T-cell (primary cell): ENCODE measurements around the gene RGS8. TPM values are rescaled to one million over a fixed set of nuclear protein-coding genes. Genes with fewer than 3 reads are reported as not detected.

Experiments used
- ATAC-seq, 4 experiments: fragments of 200-7000 bp in 3 of 4; fragments of 150-1000 bp in 1 of 4; cut with Tn5 transposase; replicated peaks in 1 of 4; 1 replicate in 3 of 4; 2 replicates in 1 of 4; pipeline ENCODE4 v1.10.0; 2021; ENCODE audit warnings: moderate library complexity in 3 of 4, mild to moderate bottlenecking in 2 of 4, moderate number of reproducible peaks in 1 of 4
- CTCF ChIA-PET, 2 donors: fragments of 300-600 bp; sonication (Branson Sonifier 250); formaldehyde crosslinking; loops; one replicate each; lab custom pipeline; 2022; ENCODE audit warnings: antibody characterized with exemption in 2 of 2; lab: Charles Lee
- POLR2A ChIA-PET, 2 donors: fragments of 300-600 bp; sonication (Branson Sonifier 250); formaldehyde crosslinking; loops; one replicate each; lab custom pipeline; 2022; ENCODE audit warnings: antibody characterized with exemption in 2 of 2; lab: Charles Lee
- DNase-seq, 35 experiments: peaks; one replicate each; pipeline versions ENCODE4 v3.0.0 to v3.0.0-alpha.2; 2013 to 2023
- H3K27ac ChIP-seq: one replicate; pipeline ENCODE4 v1.5.1; 2013; ENCODE audit warnings: low read length
- H3K27me3 ChIP-seq, 2 experiments: replicated peaks in 1 of 2; 1 replicate in 1 of 2; 2 replicates in 1 of 2; pipeline versions ENCODE4 v1.6.1 to v1.7.0; 2013; ENCODE audit warnings: low read length in 1 of 2, mixed read lengths in 1 of 2; ENCODE audit not compliant: control insufficient read depth in 2 of 2, insufficient read depth in 2 of 2; ENCODE audit errors: extremely low read depth in 1 of 2
- H3K36me3 ChIP-seq, 2 donors: 1 replicate in 1 of 2; 2 replicates in 1 of 2; pipeline versions ENCODE4 v1.6.1 to v1.7.0; 2013; ENCODE audit warnings: low read length in 1 of 2; ENCODE audit not compliant: control insufficient read depth in 2 of 2, insufficient read depth in 1 of 2; ENCODE audit errors: extremely low read depth in 1 of 2
- H3K4me1 ChIP-seq, 2 experiments: 1 replicate in 1 of 2; 2 replicates in 1 of 2; pipeline versions ENCODE4 v1.6.1 to v1.7.0; 2013; ENCODE audit warnings: low read length in 2 of 2, mixed read lengths in 1 of 2; ENCODE audit not compliant: insufficient read depth in 2 of 2, control insufficient read depth in 1 of 2; ENCODE audit errors: extremely low read depth in 1 of 2
- H3K4me3 ChIP-seq, 2 donors: 1 replicate in 1 of 2; 2 replicates in 1 of 2; pipeline versions ENCODE4 v1.5.1 to v1.7.0; 2013; ENCODE audit warnings: mild to moderate bottlenecking in 2 of 2, low read length in 1 of 2, moderate library complexity in 1 of 2; ENCODE audit not compliant: control insufficient read depth in 1 of 2; ENCODE audit errors: extremely low read depth in 1 of 2
- H3K9me3 ChIP-seq: 2 replicates; pipeline ENCODE4 v1.7.0; 2013
- H3K27ac Mint-ChIP-seq, 2 donors: one replicate each; pipeline ENCODE4 v1.8.0; 2020 to 2021; ENCODE audit warnings: mild to moderate bottlenecking in 2 of 2, mixed read lengths in 2 of 2
- H3K27me3 Mint-ChIP-seq, 2 donors: one replicate each; pipeline ENCODE4 v1.8.0; 2021 to 2022; ENCODE audit warnings: mixed read lengths in 2 of 2
- H3K36me3 Mint-ChIP-seq: one replicate; pipeline ENCODE4 v1.8.0; 2021; ENCODE audit warnings: mixed read lengths
- H3K4me1 Mint-ChIP-seq, 3 donors: one replicate each; pipeline ENCODE4 v1.8.0; 2020 to 2022; ENCODE audit warnings: mixed read lengths in 3 of 3, mild to moderate bottlenecking in 1 of 3
- H3K4me3 Mint-ChIP-seq, 3 donors: one replicate each; pipeline ENCODE4 v1.8.0; 2020 to 2022; ENCODE audit warnings: mild to moderate bottlenecking in 3 of 3, mixed read lengths in 3 of 3, moderate library complexity in 3 of 3
- H3K9me3 Mint-ChIP-seq, 3 donors: one replicate each; pipeline ENCODE4 v1.8.0; 2020 to 2022; ENCODE audit warnings: mixed read lengths in 3 of 3
- WGBS: methylation state at CpG from one replicate; pipeline ENCODE4 v1.1.5; 2013; ENCODE audit warnings: missing lambda C conversion rate; ENCODE audit not compliant: insufficient coverage; 5-methylcytosine and 5-hydroxymethylcytosine counted together
- total RNA-seq, 35 experiments: library from RNA in 6 of 35; stranded (reverse) in 6 of 35; fragments of 120-200 nt in 1 of 35; gene quantifications; one replicate each; pipeline versions ENCODE4 v1.2.1 to v1.2.4 and lab custom pipeline; 2013 to 2026

RGS8 gene
- total RNA-seq, 5 donors from 2014 or later (not counting 1 experiment from before 2014, with no cell fraction given): not detected

GRCh38 chr1:182715531-182715930 lies 31.1 kb upstream of the RGS8 start:
- no peaks in the 10 kb centered on the region for H3K27me3 ChIP-seq
- H3K36me3 ChIP-seq: no peaks in the 10 kb centered on the region
- peaks cover 14 to 22% (median 16%) of the 10 kb centered on the region in 3 donors for H3K4me1 Mint-ChIP-seq
- H3K27me3 Mint-ChIP-seq: no peaks in the 10 kb centered on the region
- WGBS: no CpG with 5 or more reads among the region's 2 CpGs
- H3K27ac Mint-ChIP-seq: no peak overlapping the region
- no peaks in the 10 kb centered on the region for H3K9me3 ChIP-seq
- ChIA-PET POLR2A (no interaction called here), CTCF (no interaction called here)
- no peak for DNase-seq
- ATAC-seq: no peak
- H3K36me3 Mint-ChIP-seq: no peaks in the 10 kb centered on the region
- no peak overlapping the region for H3K27ac ChIP-seq
- H3K4me3 ChIP-seq: no peak overlapping the region
- H3K9me3 Mint-ChIP-seq: no peaks in the 10 kb centered on the region
- no peak overlapping the region for H3K4me3 Mint-ChIP-seq
- H3K4me1 ChIP-seq: peaks cover 3 to 9% of the 10 kb centered on the region in 2 experiments

- Histone ChIP-seq H3K27ac (no peak overlapping the region), H3K27me3 (no peaks in the 10 kb centered on the region), H3K36me3 (no peaks in the 10 kb centered on the region), H3K4me3 (no peak overlapping the region), H3K4me1 (peaks cover 3 to 9% of the 10 kb centered on the region in 2 experiments), H3K9me3 (no peaks in the 10 kb centered on the region)
- H3K4me1 Mint-ChIP-seq: peaks cover 14 to 22% (median 16%) of the 10 kb centered on the region in 3 donors
- ChIA-PET CTCF (no interaction called here), POLR2A (no interaction called here)
- WGBS: no CpG with 5 or more reads among the region's 2 CpGs
- no peaks in the 10 kb centered on the region for H3K9me3 Mint-ChIP-seq
- H3K36me3 Mint-ChIP-seq: no peaks in the 10 kb centered on the region
- H3K4me3 Mint-ChIP-seq: no peak overlapping the region
- no peak for ATAC-seq
- H3K27me3 Mint-ChIP-seq: no peaks in the 10 kb centered on the region
- DNase-seq: no peak
- H3K27ac Mint-ChIP-seq: no peak overlapping the region
Measured at GRCh38 chr1:182714546-182714945, 30.2 kb upstream of the RGS8 start.

- WGBS: 30% methylated on average over 2 of the region's 3 CpGs
- H3K27me3 Mint-ChIP-seq: no peaks in the 10 kb centered on the region
- Histone ChIP-seq H3K27me3 (no peaks in the 10 kb centered on the region), H3K9me3 (no peaks in the 10 kb centered on the region), H3K4me1 (peaks cover 3 to 9% of the 10 kb centered on the region in 2 experiments), H3K4me3 (no peak overlapping the region), H3K36me3 (no peaks in the 10 kb centered on the region), H3K27ac (no peak overlapping the region)
- no peak for DNase-seq
- H3K4me3 Mint-ChIP-seq: no peak overlapping the region
- no peak overlapping the region for H3K27ac Mint-ChIP-seq
- no peaks in the 10 kb centered on the region for H3K36me3 Mint-ChIP-seq
- no peak for ATAC-seq
- H3K4me1 Mint-ChIP-seq: peaks cover 17 to 22% (median 18%) of the 10 kb centered on the region in 3 donors
- no peaks in the 10 kb centered on the region for H3K9me3 Mint-ChIP-seq
- POLR2A ChIA-PET: no interaction called here
- CTCF ChIA-PET: no interaction called here
Measured at GRCh38 chr1:182713939-182714338, 29.6 kb upstream of the RGS8 start.

GRCh38 chr1:182713492-182713891 lies 29.1 kb upstream of the RGS8 start:
- H3K27ac ChIP-seq: no peak overlapping the region
- ChIA-PET CTCF (no interaction called here), POLR2A (no interaction called here)
- no peaks in the 10 kb centered on the region for H3K9me3 ChIP-seq
- H3K9me3 Mint-ChIP-seq: no peaks in the 10 kb centered on the region
- no peaks in the 10 kb centered on the region for H3K27me3 Mint-ChIP-seq
- no peaks in the 10 kb centered on the region for H3K36me3 ChIP-seq
- H3K27ac Mint-ChIP-seq: no peak overlapping the region
- WGBS: 70% methylated on average over 1 of the region's 3 CpGs
- no peak for DNase-seq
- no peaks in the 10 kb centered on the region for H3K27me3 ChIP-seq
- H3K4me1 Mint-ChIP-seq: peaks cover 18 to 22% (median 18%) of the 10 kb centered on the region in 3 donors
- H3K36me3 Mint-ChIP-seq: no peaks in the 10 kb centered on the region
- no peak for ATAC-seq
- H3K4me3 ChIP-seq: no peak overlapping the region
- peaks cover 3 to 9% of the 10 kb centered on the region in 2 experiments for H3K4me1 ChIP-seq
- H3K4me3 Mint-ChIP-seq: no peak overlapping the region

- Histone ChIP-seq H3K36me3 (no peaks in the 10 kb centered on the region), H3K27ac (no peak overlapping the region), H3K27me3 (no peaks in the 10 kb centered on the region), H3K4me3 (no peak overlapping the region), H3K4me1 (peaks cover 0 to 2% of the 10 kb centered on the region in 2 experiments), H3K9me3 (no peaks in the 10 kb centered on the region)
- CTCF ChIA-PET: no interaction called here
- no peaks in the 10 kb centered on the region for H3K27me3 Mint-ChIP-seq
- peaks cover 6 to 12% (median 9%) of the 10 kb centered on the region in 3 donors for H3K4me1 Mint-ChIP-seq
- no CpG with 5 or more reads among the region's 2 CpGs for WGBS
- DNase-seq (no peak), ATAC-seq (no peak)
- no peaks in the 10 kb centered on the region for H3K9me3 Mint-ChIP-seq
- no peak overlapping the region for H3K4me3 Mint-ChIP-seq
- POLR2A ChIA-PET: no interaction called here
- H3K27ac Mint-ChIP-seq: no peak overlapping the region
- H3K36me3 Mint-ChIP-seq: no peaks in the 10 kb centered on the region
Measured at GRCh38 chr1:182709855-182710254, 25.5 kb upstream of the RGS8 start.

GRCh38 chr1:182709225-182709764 lies 24.9 kb upstream of the RGS8 start:
- Mint-ChIP-seq H3K27me3 (no peaks in the 10 kb centered on the region), H3K4me1 (peaks cover 6 to 9% (median 9%) of the 10 kb centered on the region in 3 donors), H3K4me3 (no peak overlapping the region), H3K27ac (no peak overlapping the region), H3K36me3 (no peaks in the 10 kb centered on the region), H3K9me3 (no peaks in the 10 kb centered on the region)
- POLR2A ChIA-PET: no interaction called here
- 86% methylated on average over 1 of the region's 1 CpG for WGBS
- CTCF ChIA-PET: no interaction called here
- no peaks in the 10 kb centered on the region for H3K27me3 ChIP-seq
- H3K27ac ChIP-seq: no peak overlapping the region
- no peak for ATAC-seq
- peaks cover 0 to 2% of the 10 kb centered on the region in 2 experiments for H3K4me1 ChIP-seq
- DNase-seq: no peak
- H3K4me3 ChIP-seq: no peak overlapping the region
- no peaks in the 10 kb centered on the region for H3K36me3 ChIP-seq
- H3K9me3 ChIP-seq: no peaks in the 10 kb centered on the region

GRCh38 chr1:182707122-182707521 lies 22.7 kb upstream of the RGS8 start:
- Mint-ChIP-seq H3K27ac (no peak overlapping the region), H3K27me3 (no peaks in the 10 kb centered on the region), H3K36me3 (no peaks in the 10 kb centered on the region), H3K4me1 (peaks cover 0 to 3% (median 2%) of the 10 kb centered on the region in 3 donors), H3K4me3 (no peak overlapping the region), H3K9me3 (no peaks in the 10 kb centered on the region)
- CTCF ChIA-PET: no interaction called here
- no CpG with 5 or more reads among the region's 1 CpG for WGBS
- H3K27me3 ChIP-seq: no peaks in the 10 kb centered on the region
- no peak for DNase-seq
- no peaks in the 10 kb centered on the region for H3K36me3 ChIP-seq
- H3K4me3 ChIP-seq: no peak overlapping the region
- no peak for ATAC-seq
- POLR2A ChIA-PET: no interaction called here
- no peaks in the 10 kb centered on the region for H3K9me3 ChIP-seq
- H3K4me1 ChIP-seq: no peaks in the 10 kb centered on the region
- H3K27ac ChIP-seq: no peak overlapping the region
